ENCODE data around the gene DOCK8.

DNA sequence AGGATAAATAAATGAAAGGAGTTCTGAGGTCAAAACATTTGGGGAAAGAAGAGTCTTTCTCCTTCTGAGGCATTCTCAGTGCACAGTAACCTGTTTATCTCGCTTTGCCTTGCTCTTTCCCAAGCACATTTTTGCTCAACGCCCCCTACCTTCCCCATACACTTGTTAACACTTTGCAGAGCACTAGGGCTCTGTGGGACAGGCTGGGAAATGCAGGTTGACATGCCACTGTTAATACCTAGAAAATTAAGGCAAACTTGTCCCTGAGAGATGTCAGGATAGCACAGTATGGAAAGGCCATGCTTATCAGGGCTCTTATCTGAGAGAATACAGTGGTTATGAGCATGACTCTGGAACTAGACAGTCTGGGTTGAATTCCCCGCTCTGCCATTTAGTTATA is 152.0 kb downstream of the DOCK8 start:
- TF ChIP-seq, protein P1, sequence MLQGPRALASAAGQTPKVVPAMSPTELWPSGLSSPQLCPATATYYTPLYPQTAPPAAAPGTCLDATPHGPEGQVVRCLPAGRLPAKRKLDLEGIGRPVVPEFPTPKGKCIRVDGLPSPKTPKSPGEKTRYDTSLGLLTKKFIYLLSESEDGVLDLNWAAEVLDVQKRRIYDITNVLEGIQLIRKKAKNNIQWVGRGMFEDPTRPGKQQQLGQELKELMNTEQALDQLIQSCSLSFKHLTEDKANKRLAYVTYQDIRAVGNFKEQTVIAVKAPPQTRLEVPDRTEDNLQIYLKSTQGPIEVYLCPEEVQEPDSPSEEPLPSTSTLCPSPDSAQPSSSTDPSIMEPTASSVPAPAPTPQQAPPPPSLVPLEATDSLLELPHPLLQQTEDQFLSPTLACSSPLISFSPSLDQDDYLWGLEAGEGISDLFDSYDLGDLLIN (CRISPR knock-in tag; IDR thresholded peaks at IDR 0.05; ENCODE audit: borderline replicate concordance): no peak
- no peak for TF ChIP-seq SP1 (IDR thresholded peaks at IDR 0.05)
- TF ChIP-seq SP1 (CRISPR knock-in tag; IDR thresholded peaks at IDR 0.05): no peak
- TF ChIP-seq, protein P2, sequence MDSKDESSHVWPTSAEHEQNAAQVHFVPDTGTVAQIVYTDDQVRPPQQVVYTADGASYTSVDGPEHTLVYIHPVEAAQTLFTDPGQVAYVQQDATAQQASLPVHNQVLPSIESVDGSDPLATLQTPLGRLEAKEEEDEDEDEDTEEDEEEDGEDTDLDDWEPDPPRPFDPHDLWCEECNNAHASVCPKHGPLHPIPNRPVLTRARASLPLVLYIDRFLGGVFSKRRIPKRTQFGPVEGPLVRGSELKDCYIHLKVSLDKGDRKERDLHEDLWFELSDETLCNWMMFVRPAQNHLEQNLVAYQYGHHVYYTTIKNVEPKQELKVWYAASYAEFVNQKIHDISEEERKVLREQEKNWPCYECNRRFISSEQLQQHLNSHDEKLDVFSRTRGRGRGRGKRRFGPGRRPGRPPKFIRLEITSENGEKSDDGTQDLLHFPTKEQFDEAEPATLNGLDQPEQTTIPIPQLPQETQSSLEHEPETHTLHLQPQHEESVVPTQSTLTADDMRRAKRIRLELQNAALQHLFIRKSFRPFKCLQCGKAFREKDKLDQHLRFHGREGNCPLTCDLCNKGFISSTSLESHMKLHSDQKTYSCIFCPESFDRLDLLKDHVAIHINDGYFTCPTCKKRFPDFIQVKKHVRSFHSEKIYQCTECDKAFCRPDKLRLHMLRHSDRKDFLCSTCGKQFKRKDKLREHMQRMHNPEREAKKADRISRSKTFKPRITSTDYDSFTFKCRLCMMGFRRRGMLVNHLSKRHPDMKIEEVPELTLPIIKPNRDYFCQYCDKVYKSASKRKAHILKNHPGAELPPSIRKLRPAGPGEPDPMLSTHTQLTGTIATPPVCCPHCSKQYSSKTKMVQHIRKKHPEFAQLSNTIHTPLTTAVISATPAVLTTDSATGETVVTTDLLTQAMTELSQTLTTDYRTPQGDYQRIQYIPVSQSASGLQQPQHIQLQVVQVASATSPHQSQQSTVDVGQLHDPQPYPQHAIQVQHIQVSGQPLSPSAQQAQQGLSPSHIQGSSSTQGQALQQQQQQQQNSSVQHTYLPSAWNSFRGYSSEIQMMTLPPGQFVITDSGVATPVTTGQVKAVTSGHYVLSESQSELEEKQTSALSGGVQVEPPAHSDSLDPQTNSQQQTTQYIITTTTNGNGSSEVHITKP (CRISPR knock-in tag; IDR thresholded peaks at IDR 0.05; ENCODE audit: low read depth): no peak
- TF ChIP-seq, protein P3, sequence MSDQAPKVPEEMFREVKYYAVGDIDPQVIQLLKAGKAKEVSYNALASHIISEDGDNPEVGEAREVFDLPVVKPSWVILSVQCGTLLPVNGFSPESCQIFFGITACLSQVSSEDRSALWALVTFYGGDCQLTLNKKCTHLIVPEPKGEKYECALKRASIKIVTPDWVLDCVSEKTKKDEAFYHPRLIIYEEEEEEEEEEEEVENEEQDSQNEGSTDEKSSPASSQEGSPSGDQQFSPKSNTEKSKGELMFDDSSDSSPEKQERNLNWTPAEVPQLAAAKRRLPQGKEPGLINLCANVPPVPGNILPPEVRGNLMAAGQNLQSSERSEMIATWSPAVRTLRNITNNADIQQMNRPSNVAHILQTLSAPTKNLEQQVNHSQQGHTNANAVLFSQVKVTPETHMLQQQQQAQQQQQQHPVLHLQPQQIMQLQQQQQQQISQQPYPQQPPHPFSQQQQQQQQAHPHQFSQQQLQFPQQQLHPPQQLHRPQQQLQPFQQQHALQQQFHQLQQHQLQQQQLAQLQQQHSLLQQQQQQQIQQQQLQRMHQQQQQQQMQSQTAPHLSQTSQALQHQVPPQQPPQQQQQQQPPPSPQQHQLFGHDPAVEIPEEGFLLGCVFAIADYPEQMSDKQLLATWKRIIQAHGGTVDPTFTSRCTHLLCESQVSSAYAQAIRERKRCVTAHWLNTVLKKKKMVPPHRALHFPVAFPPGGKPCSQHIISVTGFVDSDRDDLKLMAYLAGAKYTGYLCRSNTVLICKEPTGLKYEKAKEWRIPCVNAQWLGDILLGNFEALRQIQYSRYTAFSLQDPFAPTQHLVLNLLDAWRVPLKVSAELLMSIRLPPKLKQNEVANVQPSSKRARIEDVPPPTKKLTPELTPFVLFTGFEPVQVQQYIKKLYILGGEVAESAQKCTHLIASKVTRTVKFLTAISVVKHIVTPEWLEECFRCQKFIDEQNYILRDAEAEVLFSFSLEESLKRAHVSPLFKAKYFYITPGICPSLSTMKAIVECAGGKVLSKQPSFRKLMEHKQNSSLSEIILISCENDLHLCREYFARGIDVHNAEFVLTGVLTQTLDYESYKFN (CRISPR knock-in tag; conservative IDR thresholded peaks at IDR 0.05): no peak
- no peak for TF ChIP-seq SALL1 (CRISPR knock-in tag; IDR thresholded peaks at IDR 0.05)
- no peak for TF ChIP-seq HHEX (CRISPR knock-in tag; IDR thresholded peaks at IDR 0.05)
- TF ChIP-seq RAD21 (CRISPR knock-in tag; IDR thresholded peaks at IDR 0.05): no peak
- no peak for TF ChIP-seq SAFB2 (CRISPR knock-in tag; IDR thresholded peaks at IDR 0.05; ENCODE audit: borderline replicate concordance, low read depth)
- TF ChIP-seq POLR2A (IDR thresholded peaks at IDR 0.05; ENCODE audit: insufficient read depth in 1 of 2, low read depth in 2 of 2, low read length in 2 of 2): no peak
